Parathyroid adenoma (tissue), 2 donors: ENCODE data around the gene SPECC1L.

Source experiments
- H2AFZ ChIP-seq: fragments of 300-600 bp; sonication (generic); one replicate; pipeline ENCODE4 v1.7.0; 2017; ENCODE audit warnings: antibody characterized with exemption, mild to moderate bottlenecking
- H3K27ac ChIP-seq: fragments of 300-600 bp; sonication (generic); one replicate; pipeline ENCODE4 v1.7.0; 2017
- H3K27me3 ChIP-seq: fragments of 300-600 bp; sonication (generic); one replicate; pipeline ENCODE4 v1.7.0; 2017; ENCODE audit warnings: low read length; ENCODE audit not compliant: control insufficient read depth, insufficient read depth
- H3K36me3 ChIP-seq: fragments of 300-600 bp; sonication (generic); one replicate; pipeline ENCODE4 v1.7.0; 2017; ENCODE audit warnings: low read length; ENCODE audit not compliant: control insufficient read depth, insufficient read depth
- H3K4me1 ChIP-seq: fragments of 300-600 bp; sonication (generic); one replicate; pipeline ENCODE4 v1.7.0; 2017; ENCODE audit warnings: control low read depth
- H3K4me2 ChIP-seq: fragments of 300-600 bp; sonication (generic); one replicate; pipeline ENCODE4 v1.7.0; 2017; ENCODE audit warnings: low read length
- H3K4me3 ChIP-seq: fragments of 300-600 bp; sonication (generic); one replicate; pipeline ENCODE4 v1.7.0; 2017; ENCODE audit warnings: low read depth, low read length
- H3K79me2 ChIP-seq: fragments of 300-600 bp; sonication (generic); one replicate; pipeline ENCODE4 v1.7.0; 2017; ENCODE audit warnings: control low read depth
- H3K9ac ChIP-seq: fragments of 300-600 bp; sonication (generic); one replicate; pipeline ENCODE4 v1.7.0; 2017; ENCODE audit warnings: mild to moderate bottlenecking
- H3K9me3 ChIP-seq: fragments of 300-600 bp; sonication (generic); one replicate; pipeline ENCODE4 v1.7.0; 2017; ENCODE audit warnings: low read length; ENCODE audit not compliant: control insufficient read depth
- TF ChIP-seq, protein P1 (sequence below): fragments of 300-600 bp; sonication (generic); IDR thresholded peaks from one replicate; pipeline ENCODE4 v1.7.0; 2017; ENCODE audit warnings: antibody characterized with exemption, mild to moderate bottlenecking
- donor health status: primary hyperparathyroidism.

The SPECC1L gene

DNA sequence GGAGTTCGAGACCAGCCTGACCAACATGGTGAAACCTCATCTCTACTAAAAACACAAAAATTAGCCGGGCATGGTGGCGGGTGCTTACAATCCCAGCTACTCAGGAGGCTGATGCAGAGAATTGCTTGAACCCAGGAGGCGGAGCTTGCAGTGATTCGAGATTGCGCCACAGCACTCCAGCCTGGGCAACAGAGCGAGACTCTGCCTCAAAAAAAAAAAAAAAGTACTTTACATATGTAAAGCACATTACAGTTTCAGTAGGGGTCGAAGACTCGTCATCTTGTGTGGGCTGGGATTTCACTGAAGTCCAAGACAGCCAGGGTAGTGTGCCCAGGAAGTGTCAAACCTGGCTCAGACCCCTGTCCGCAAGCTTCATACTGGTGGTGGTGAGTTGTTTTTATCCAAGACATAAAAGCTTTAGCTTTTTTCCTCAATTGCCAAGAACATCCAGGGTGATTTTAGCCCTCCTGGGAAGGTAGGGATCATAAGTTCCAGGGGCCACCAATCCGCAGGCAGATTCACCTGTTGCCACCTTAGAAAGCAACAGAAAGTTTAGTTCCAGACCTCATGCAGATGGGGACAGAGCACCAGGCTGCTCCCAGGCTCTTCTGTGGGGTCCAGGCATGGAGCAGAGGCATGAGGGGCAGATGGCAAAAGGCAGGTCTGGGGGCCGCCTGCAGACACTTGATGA is 135.1 kb downstream of the SPECC1L start:
- no peak overlapping the region for H2AFZ ChIP-seq
- TF ChIP-seq, protein P1, sequence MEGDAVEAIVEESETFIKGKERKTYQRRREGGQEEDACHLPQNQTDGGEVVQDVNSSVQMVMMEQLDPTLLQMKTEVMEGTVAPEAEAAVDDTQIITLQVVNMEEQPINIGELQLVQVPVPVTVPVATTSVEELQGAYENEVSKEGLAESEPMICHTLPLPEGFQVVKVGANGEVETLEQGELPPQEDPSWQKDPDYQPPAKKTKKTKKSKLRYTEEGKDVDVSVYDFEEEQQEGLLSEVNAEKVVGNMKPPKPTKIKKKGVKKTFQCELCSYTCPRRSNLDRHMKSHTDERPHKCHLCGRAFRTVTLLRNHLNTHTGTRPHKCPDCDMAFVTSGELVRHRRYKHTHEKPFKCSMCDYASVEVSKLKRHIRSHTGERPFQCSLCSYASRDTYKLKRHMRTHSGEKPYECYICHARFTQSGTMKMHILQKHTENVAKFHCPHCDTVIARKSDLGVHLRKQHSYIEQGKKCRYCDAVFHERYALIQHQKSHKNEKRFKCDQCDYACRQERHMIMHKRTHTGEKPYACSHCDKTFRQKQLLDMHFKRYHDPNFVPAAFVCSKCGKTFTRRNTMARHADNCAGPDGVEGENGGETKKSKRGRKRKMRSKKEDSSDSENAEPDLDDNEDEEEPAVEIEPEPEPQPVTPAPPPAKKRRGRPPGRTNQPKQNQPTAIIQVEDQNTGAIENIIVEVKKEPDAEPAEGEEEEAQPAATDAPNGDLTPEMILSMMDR = no peak
- H3K36me3 ChIP-seq = no peaks in the 10 kb centered on the region
- no peak overlapping the region for H3K4me2 ChIP-seq
- H3K27me3 ChIP-seq = no peaks in the 10 kb centered on the region
- no peak overlapping the region for H3K4me3 ChIP-seq
- H3K79me2 ChIP-seq = no peaks in the 10 kb centered on the region
- H3K27ac ChIP-seq = no peak overlapping the region
- no peak overlapping the region for H3K9ac ChIP-seq
- H3K9me3 ChIP-seq = no peaks in the 10 kb centered on the region
- peaks cover 4% of the 10 kb centered on the region for H3K4me1 ChIP-seq

DNA sequence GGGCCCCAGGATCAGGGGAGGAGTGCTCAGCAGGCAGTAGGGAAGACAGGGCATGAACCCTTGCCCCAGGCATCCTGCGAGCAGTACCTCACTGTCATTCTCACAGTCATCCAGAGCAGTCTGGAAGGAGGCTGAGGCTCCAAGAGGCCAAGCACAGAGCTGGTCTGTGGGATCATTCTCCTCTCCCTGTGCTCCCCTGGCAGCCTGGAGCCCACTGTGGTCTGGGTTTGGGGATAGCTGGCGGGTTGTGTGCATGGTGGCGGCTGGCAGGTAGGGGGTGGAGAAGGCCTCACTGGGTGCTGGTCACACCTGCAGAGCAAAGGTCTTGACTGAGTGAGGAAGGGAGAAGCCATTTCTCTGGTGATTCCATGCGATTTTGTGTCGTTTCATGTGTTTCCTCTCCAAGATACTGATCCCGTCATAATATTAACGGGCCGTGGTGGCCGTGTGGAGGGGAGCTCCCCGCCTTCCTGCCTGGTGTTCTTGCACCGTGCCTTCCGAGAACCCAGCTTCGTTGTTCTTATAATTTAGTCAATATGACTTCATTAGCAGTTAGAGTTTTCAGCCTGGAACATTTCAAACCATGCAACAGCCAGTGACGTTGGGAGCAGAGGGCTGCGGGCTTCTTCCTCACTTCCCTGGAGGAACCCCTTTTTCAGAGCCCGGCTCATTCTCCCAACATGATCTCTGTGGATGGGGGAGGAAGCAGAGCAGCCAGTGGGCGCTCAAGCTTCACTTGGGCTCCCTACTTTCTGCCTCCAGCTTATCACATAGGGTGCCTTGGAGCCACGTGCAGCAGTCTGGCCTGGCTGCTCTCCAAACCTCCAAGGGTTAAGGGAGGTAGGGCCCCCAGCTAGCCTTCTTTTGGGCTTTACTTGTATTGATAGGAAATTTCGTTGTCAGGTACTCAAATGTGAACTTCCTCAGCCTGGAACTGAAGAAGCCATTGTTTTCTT is 136.0 kb downstream of the SPECC1L start:
- no peak overlapping the region for H3K9ac ChIP-seq

DNA sequence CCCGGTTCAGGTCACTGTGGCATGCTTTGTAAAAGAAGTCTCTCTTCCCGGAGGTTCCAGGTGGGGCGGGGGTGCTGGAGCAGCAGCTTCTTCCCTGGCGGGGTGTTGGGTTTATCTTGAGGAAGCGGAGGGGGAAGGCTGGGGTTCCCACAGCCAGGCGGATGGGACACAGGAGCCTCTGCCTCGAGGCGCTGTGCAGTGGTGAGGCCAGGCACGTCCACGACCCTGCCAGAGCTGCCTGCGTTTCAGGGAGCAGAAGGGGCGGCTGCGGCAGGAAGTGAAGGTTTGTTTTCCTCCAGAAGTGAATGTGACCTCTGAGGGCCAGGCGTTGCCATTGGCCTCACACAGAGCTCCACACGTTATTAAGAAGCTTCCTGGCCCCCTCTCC is 136.6 kb downstream of the SPECC1L start:
- H3K4me1 ChIP-seq = peaks cover 3% of the 10 kb centered on the region
- no peak overlapping the region for H3K9ac ChIP-seq
- H3K4me2 ChIP-seq = no peak overlapping the region
- H3K4me3 ChIP-seq = no peak overlapping the region
- no peaks in the 10 kb centered on the region for H3K36me3 ChIP-seq
- H2AFZ ChIP-seq = no peak overlapping the region
- TF ChIP-seq, protein P1 = no peak
- H3K27me3 ChIP-seq = no peaks in the 10 kb centered on the region
- H3K9me3 ChIP-seq = no peaks in the 10 kb centered on the region
- H3K79me2 ChIP-seq = no peaks in the 10 kb centered on the region
- H3K27ac ChIP-seq = no peak overlapping the region

More for the DNA sequence above, 136.0 kb downstream of the SPECC1L start:
- Histone ChIP-seq H3K27ac (no peak overlapping the region), H3K79me2 (no peaks in the 10 kb centered on the region), H3K36me3 (no peaks in the 10 kb centered on the region), H3K4me1 (peaks cover 4% of the 10 kb centered on the region), H2AFZ (no peak overlapping the region), H3K4me3 (no peak overlapping the region), H3K4me2 (no peak overlapping the region), H3K9me3 (no peaks in the 10 kb centered on the region), H3K27me3 (no peaks in the 10 kb centered on the region)
- TF ChIP-seq, protein P1 = no peak

DNA sequence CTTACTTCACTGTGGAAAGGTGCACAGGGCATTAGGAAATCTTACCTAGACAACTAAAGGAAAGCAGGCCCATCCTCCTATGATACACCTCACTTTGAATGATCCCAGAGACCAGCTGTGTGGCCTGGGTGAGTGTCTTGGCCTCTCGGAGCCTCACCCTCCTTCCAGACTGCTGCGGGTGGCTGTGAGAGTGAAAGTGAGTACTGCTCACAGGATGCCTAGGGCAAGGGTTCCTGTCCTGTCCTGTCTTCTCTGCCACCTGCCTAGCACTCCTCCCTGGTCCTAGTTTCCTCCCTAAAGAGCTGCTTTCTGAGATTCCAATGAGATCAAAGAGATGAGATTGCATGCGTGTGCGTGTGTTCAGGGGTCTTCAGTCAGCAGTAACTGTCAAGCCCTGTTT is 137.3 kb downstream of the SPECC1L start:
- Histone ChIP-seq H3K9ac (no peak overlapping the region), H3K27me3 (no peaks in the 10 kb centered on the region), H3K27ac (no peak overlapping the region), H3K79me2 (no peaks in the 10 kb centered on the region), H3K4me1 (peaks cover 2% of the 10 kb centered on the region), H3K9me3 (no peaks in the 10 kb centered on the region), H2AFZ (no peak overlapping the region), H3K36me3 (no peaks in the 10 kb centered on the region), H3K4me3 (no peak overlapping the region), H3K4me2 (no peak overlapping the region)
- TF ChIP-seq, protein P1 = no peak
